VCaP (cell line): ENCODE results near the gene GALK1.

Source experiments
- H3K27ac ChIP-seq: fragments of 450-650 bp; 2 replicates; pipeline ENCODE4 v1.5.1; 2017
- CTCF ChIP-seq: fragments of 450-650 bp; conservative IDR thresholded peaks from 2 replicates; pipeline ENCODE4 v1.5.1; 2017; ENCODE audit warnings: mild to moderate bottlenecking, moderate library complexity

The GALK1 gene

GRCh38 chr17:75754378-75755204 is 10.4 kb downstream of the GALK1 start:
- no peak overlapping the region for H3K27ac ChIP-seq
- TF ChIP-seq CTCF: no peak

GRCh38 chr17:75753514-75754377 is 11.2 kb downstream of the GALK1 start:
- no peak overlapping the region for H3K27ac ChIP-seq
- no peak for TF ChIP-seq CTCF

GRCh38 chr17:75752802-75753513 is 12.0 kb downstream of the GALK1 start:
- TF ChIP-seq CTCF: no peak
- H3K27ac ChIP-seq: no peak overlapping the region

GRCh38 chr17:75752405-75752709 is 12.6 kb downstream of the GALK1 start:
- no peak for TF ChIP-seq CTCF
- no peak overlapping the region for H3K27ac ChIP-seq

GRCh38 chr17:75751676-75752404 is 13.2 kb downstream of the GALK1 start:
- H3K27ac ChIP-seq: no peak overlapping the region
- no peak for TF ChIP-seq CTCF

GRCh38 chr17:75750661-75751423 is 14.2 kb downstream of the GALK1 start:
- no peak overlapping the region for H3K27ac ChIP-seq
- TF ChIP-seq CTCF: no peak
